ENCODE results near the gene ETFB. TPM values are rescaled to one million over a fixed set of nuclear protein-coding genes. Genes with fewer than 3 reads are reported as not detected.
A peak's percentile ranks its signal among the peaks of the same experiment; 100 is the strongest.

Gene ETFB
- total and polyA plus RNA-seq, 9 of the 15 experiments (the other 6 are each of a cell fraction or from before 2014, with no cell fraction given) = 18.1 to 143 (median 96.1) TPM

DNA sequence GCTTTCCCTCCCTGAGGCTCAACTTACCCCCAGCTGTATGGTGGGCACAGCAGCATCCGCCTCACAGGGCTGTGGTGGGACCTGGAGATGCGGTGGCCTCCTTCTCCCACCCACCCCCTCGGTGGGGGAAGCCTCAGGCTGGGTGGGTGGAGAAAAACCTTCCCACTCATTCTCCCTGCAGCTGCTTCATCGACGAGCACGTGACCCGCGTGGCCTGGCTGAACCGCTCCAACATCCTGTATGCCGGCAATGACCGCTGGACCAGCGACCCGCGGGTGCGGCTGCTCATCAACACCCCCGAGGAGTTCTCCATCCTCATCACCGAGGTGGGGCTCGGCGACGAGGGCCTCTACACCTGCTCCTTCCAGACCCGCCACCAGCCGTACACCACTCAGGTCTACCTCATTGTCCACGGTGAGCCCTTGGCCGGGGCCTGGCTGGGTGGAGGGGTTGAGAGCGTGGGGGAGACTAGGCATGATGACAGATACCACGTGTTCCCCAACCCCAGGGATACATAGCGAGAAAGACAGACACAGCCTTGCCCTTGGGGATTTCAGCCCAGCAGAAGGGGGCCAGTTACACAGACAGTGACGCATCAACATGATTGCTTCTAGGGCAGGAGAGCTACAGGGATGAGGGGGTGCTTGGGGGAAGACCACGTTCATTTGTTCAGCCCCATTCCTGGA is 42.6 kb downstream of the ETFB start (continued):
- TF ChIP-seq, protein P1, sequence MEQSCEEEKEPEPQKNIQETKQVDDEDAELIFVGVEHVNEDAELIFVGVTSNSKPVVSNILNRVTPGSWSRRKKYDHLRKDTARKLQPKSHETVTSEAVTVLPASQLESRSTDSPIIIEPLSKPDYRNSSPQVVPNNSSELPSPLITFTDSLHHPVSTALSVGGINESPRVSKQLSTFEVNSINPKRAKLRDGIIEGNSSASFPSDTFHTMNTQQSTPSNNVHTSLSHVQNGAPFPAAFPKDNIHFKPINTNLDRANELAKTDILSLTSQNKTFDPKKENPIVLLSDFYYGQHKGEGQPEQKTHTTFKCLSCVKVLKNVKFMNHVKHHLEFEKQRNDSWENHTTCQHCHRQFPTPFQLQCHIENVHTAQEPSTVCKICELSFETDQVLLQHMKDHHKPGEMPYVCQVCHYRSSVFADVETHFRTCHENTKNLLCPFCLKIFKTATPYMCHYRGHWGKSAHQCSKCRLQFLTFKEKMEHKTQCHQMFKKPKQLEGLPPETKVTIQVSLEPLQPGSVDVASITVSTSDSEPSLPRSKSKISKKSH (CRISPR knock-in tag; IDR thresholded peaks at IDR 0.05) = no peak
- TF ChIP-seq MXD1 (CRISPR knock-in tag; IDR thresholded peaks at IDR 0.05; ENCODE audit: borderline replicate concordance, poor library complexity, severe bottlenecking) = no peak
- TF ChIP-seq SREBF1 (IDR thresholded peaks at IDR 0.05; ENCODE audit: borderline replicate concordance, low read depth, low read length) = no peak
- TF ChIP-seq, protein P2, sequence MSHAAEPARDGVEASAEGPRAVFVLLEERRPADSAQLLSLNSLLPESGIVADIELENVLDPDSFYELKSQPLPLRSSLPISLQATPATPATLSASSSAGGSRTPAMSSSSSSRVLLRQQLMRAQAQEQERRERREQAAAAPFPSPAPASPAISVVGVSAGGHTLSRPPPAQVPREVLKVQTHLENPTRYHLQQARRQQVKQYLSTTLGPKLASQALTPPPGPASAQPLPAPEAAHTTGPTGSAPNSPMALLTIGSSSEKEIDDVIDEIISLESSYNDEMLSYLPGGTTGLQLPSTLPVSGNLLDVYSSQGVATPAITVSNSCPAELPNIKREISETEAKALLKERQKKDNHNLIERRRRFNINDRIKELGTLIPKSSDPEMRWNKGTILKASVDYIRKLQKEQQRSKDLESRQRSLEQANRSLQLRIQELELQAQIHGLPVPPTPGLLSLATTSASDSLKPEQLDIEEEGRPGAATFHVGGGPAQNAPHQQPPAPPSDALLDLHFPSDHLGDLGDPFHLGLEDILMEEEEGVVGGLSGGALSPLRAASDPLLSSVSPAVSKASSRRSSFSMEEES (CRISPR knock-in tag; IDR thresholded peaks at IDR 0.05) = peak; percentile 66
- no peak for TF ChIP-seq HNRNPH1 (optimal IDR thresholded peaks at IDR 0.05; ENCODE audit: low read depth, low read length)
- no peak for TF ChIP-seq THRAP3 (IDR thresholded peaks at IDR 0.05; ENCODE audit: borderline replicate concordance)
- peak; percentile 27; the same call in 1 of the 2 replicates for TF ChIP-seq RAD51 (IDR thresholded peaks at IDR 0.05; ENCODE audit: borderline replicate concordance, low read depth)
- no peak for TF ChIP-seq ARID1B (IDR thresholded peaks at IDR 0.05)
- no peak for TF ChIP-seq ZNF146 (CRISPR knock-in tag; IDR thresholded peaks at IDR 0.05; ENCODE audit: unreplicated experiment)
- TF ChIP-seq, protein P3, sequence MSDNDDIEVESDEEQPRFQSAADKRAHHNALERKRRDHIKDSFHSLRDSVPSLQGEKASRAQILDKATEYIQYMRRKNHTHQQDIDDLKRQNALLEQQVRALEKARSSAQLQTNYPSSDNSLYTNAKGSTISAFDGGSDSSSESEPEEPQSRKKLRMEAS (CRISPR knock-in tag; IDR thresholded peaks at IDR 0.05) = peak; percentile 21; the same call in 1 of the 2 replicates
- TF ChIP-seq SETDB1 (IDR thresholded peaks at IDR 0.05; ENCODE audit: low read length) = no peak
- TF ChIP-seq ZKSCAN8 (CRISPR knock-in tag; IDR thresholded peaks at IDR 0.05) = no peak
- no peak for TF ChIP-seq GTF2F1 (IDR thresholded peaks at IDR 0.05; ENCODE audit: low read depth, low read length)
- no peak for TF ChIP-seq MBD2 (IDR thresholded peaks at IDR 0.05; ENCODE audit: borderline replicate concordance, low read depth)
- TF ChIP-seq RERE (CRISPR knock-in tag; IDR thresholded peaks at IDR 0.05; ENCODE audit: borderline replicate concordance) = no peak
- TF ChIP-seq ID3 (CRISPR knock-in tag; IDR thresholded peaks at IDR 0.05) = no peak
- TF ChIP-seq ID3 (tag; IDR thresholded peaks at IDR 0.05) = no peak
- TF ChIP-seq POLR2AphosphoS2 (IDR thresholded peaks at IDR 0.05; ENCODE audit: low read length) = no peak

Data from K562 (cell line).